Activated CD4-positive, alpha-beta memory T cell treated with anti-CD3 and anti-CD28 coated beads for 36 hours (primary cell): Measurements from ENCODE around the gene ZIC5. TPM values are rescaled to one million over a fixed set of nuclear protein-coding genes. Genes with fewer than 3 reads are reported as not detected.

ENCODE experiments used
- CTCF ChIA-PET: fragments of 350-600 bp; sonication (Branson Sonifier 250); formaldehyde crosslinking; loops from one replicate; lab custom pipeline; 2021; ENCODE audit warnings: antibody characterized with exemption, inconsistent platforms; lab: Charles Lee
- POLR2A ChIA-PET: fragments of 350-600 bp; sonication (Branson Sonifier 250); formaldehyde crosslinking; loops from one replicate; lab custom pipeline; 2021; ENCODE audit warnings: antibody characterized with exemption; lab: Charles Lee
- DNase-seq: peaks from one replicate; pipeline ENCODE4 v3.0.0-alpha.2; 2020
- H3K27ac Mint-ChIP-seq: one replicate; pipeline ENCODE4 v1.8.0; 2021; ENCODE audit warnings: mixed read lengths
- H3K27me3 Mint-ChIP-seq: one replicate; pipeline ENCODE4 v1.8.0; 2021; ENCODE audit warnings: mixed read lengths
- H3K36me3 Mint-ChIP-seq: one replicate; pipeline ENCODE4 v1.8.0; 2021; ENCODE audit warnings: mixed read lengths
- H3K4me1 Mint-ChIP-seq: one replicate; pipeline ENCODE4 v1.8.0; 2021; ENCODE audit warnings: low read depth, mixed read lengths
- H3K4me3 Mint-ChIP-seq: one replicate; pipeline ENCODE4 v1.8.0; 2021; ENCODE audit warnings: mild to moderate bottlenecking, mixed read lengths
- H3K9me3 Mint-ChIP-seq: one replicate; pipeline ENCODE4 v1.8.0; 2021; ENCODE audit warnings: mixed read lengths
- intact Hi-C: fragments of 100-400 bp; cut with micrococcal nuclease; formaldehyde crosslinking; loops from one replicate; pipeline ENCODE4 v1.15.1; 2023
- total RNA-seq, 2 experiments: library from RNA; stranded (reverse); gene quantifications; one replicate each; pipeline ENCODE4 v1.2.3, GENCODE V29; 2021

Gene ZIC5
- total RNA-seq, 2 experiments from 2014 or later = not detected

DNA sequence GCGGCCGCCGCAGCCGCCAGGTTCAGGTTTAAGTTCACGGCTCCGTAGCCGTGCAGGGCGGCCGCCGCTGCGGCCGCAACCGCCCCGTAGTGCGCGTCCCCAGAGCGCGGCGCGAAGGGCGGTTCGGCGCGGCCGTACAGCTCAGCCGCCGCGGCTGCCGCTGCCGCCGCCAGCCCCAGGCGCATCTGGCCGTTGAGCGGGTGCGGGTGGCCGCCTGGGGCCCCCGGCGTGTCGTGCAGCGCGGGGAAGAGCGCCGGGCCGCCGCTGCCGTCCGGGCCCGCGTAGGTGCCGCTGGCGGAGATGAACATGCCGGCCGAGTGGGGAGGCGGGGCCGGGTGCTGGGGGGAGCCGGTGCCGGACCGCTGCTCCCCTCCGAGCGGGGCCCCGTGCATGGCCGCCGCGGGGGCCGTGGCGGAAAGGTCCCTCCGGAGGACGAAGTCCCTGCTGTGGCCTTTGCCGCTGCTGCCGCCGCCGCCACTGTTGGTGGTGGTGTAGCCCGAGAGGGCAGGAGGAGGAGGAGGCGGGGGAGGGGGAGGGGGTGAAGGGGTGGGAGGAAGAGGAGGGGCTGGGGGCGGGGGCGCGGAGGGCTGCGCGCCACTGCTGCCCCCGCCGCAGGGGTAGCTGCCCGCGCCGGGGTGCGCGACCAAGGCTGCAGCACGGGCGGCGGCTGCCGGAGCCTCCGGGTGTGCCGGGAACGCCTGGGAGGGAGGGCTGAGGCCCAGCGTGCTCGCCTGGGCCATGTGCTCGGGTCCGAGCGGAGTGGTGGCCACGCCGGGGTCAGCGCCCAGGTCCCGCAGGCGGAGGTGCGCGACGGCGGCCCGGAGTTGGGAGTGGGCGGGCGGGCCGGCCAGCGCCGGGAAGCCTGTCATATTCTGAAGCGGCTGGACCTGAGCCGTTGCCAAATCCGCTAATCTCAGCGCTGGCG lies 654 bp downstream of the ZIC5 start:
- intact Hi-C loops = loop anchor here (1.0 kb wide), 2 partner anchors 11 to 13 kb away; no protein-coding TSS in a partner anchor
- Mint-ChIP-seq H3K4me3 (no peak overlapping the region), H3K27ac (no peak overlapping the region)

DNA sequence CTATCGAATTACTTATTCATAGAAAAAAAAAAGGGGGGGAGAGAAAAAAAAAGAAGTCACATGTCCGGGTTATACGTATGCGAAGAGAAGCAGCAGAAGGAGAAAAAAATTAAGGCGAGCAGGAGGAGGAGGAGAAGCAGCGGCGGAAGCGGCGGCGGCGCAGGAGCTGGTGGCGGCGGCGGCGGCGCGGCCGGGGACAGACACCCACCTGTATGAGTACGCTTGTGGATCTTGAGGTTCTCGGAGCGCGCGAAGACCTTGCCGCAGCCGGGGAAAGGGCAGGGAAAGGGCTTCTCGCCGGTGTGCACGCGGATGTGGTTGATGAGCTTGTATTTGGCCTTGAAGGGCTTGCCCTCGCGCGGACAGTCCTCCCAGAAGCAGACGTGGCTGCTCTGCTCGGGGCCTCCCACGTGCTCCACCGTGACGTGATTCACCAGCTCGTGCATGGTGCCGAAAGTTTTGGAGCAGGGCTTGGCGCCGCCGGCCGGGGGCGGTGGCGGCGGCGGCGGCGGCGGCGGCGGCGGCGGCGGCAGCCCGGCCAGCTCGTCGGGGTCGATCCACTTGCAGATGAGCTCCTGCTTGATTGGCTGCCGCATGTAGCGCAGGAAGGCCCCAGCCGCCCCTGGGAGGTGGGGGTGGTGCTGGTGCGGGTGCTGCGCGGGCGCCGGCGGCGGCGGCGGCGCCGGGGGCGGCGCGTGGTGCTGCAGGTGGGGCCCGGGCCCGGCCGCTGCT lies 1.5 kb downstream of the ZIC5 start:
- H3K4me3 Mint-ChIP-seq = peak overlapping the region; percentile 65
- peaks cover 17% of the 10 kb centered on the region for H3K4me1 Mint-ChIP-seq
- H3K9me3 Mint-ChIP-seq = peaks cover 10% of the 10 kb centered on the region
- CTCF ChIA-PET = interaction anchor here (0.9 to 1.2 kb wide), 4 partner anchors 14 to 545 kb away, joined by 3 to 4 read pairs (median 3); no protein-coding TSS in a partner anchor
- peaks cover 71% of the 10 kb centered on the region for H3K27me3 Mint-ChIP-seq
- H3K27ac Mint-ChIP-seq = peak overlapping the region; percentile 69
- intact Hi-C loops = loop anchor here (1.0 to 5.0 kb wide), 3 partner anchors 12 to 68 kb away; no protein-coding TSS in a partner anchor
- H3K36me3 Mint-ChIP-seq = peaks cover 10% of the 10 kb centered on the region
- DNase-seq = peak; percentile 56
- POLR2A ChIA-PET = interaction anchor here (0.7 kb wide), 1 partner anchor 10 kb away, joined by 4 read pairs; no protein-coding TSS in a partner anchor

More for the DNA sequence above, 654 bp downstream of the ZIC5 start:
- H3K36me3 Mint-ChIP-seq = peaks cover 10% of the 10 kb centered on the region
- H3K27me3 Mint-ChIP-seq = peaks cover 72% of the 10 kb centered on the region
- no peak for DNase-seq
- POLR2A ChIA-PET = no interaction called here
- CTCF ChIA-PET = interaction anchor here (0.9 to 1.2 kb wide), 4 partner anchors 13 to 544 kb away, joined by 3 to 4 read pairs (median 3); no protein-coding TSS in a partner anchor
- H3K4me1 Mint-ChIP-seq = peaks cover 17% of the 10 kb centered on the region
- H3K9me3 Mint-ChIP-seq = peaks cover 10% of the 10 kb centered on the region

DNA sequence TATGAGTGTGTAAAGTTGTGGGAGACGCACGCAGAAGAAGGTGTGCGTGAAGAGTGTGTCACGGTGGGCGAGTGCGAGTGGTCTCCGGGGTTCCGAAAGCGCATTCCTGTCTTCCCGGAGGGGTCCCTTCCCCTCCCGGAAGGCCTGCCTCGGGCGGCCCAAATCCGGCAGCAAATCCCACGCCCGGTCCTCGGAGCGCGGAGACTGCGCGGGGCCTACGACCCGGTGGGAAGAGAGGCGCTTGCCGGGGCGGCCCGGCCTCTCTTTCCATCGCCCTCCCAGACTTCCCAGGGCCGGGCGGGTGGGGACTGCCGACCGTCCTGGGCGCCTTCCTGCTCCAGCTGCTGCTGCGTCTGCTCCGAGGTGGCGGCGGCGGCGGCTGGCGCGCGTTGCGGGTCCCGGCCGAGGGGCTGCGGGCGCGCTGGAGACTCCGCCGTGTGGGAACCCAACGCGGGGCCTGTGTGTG lies 2.1 kb downstream of the ZIC5 start:
- intact Hi-C loops = loop anchor here (5.0 kb wide), 1 partner anchor 67 kb away; no protein-coding TSS in a partner anchor
- POLR2A ChIA-PET = interaction anchor here (0.7 kb wide), 1 partner anchor 9 kb away, joined by 4 read pairs; no protein-coding TSS in a partner anchor
- CTCF ChIA-PET = interaction anchor here (0.9 to 1.2 kb wide), 3 partner anchors 15 to 546 kb away, joined by 3 to 4 read pairs (median 3); no protein-coding TSS in a partner anchor
- Mint-ChIP-seq H3K9me3 (peaks cover 10% of the 10 kb centered on the region), H3K27me3 (peaks cover 66% of the 10 kb centered on the region), H3K36me3 (peaks cover 10% of the 10 kb centered on the region), H3K4me3 (peak overlapping the region; percentile 65), H3K27ac (peak overlapping the region; percentile 70), H3K4me1 (peaks cover 17% of the 10 kb centered on the region)
- DNase-seq = no peak

DNA sequence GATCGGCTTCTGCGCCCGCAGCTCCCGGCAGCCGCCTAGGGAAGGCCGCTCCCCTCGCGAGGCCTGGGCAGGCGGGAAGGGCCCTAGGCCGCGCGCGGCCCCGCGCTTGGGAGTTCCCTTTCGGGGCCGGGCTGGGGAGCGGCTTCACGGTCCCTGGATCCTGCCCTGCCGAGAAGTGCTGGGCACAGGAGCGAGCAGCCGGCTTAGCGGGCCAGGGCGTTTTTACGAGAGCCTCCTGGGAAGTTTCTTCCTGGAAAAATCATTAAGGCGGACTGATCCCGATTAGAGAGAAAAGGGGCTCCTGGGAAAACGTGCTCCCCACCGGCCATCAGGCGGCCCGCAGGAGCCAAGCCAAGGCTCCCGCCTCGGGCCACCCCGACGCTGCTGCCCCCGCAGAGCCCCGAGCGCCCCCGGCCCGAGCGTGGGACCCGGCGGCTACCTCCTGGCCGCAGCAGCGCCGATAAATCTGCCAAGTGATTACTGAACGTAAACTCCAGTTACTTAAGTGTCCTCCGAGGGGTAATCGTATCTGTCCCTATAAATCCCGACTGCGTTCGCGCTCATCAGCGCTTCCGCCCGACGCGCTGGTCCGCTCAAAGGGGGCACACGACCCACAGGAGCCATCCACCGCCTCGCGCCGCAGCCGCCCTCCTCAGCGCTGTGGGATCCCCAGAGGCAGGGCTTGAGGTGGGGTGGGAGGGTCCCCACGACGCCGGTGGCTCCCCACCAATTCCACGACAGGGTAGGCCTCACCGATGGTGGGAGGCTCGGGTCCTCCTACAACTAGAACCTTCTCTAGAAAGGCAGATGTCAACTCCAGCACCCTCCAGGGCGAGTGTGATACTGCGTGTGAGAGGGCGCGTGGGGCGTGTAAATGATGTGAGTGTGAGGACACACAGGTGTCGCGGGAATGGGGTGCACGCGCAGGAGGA lies 2.8 kb downstream of the ZIC5 start:
- Mint-ChIP-seq H3K9me3 (peaks cover 7% of the 10 kb centered on the region), H3K27me3 (peaks cover 63% of the 10 kb centered on the region), H3K4me3 (peak overlapping the region; percentile 65), H3K27ac (peak overlapping the region; percentile 70), H3K4me1 (peaks cover 17% of the 10 kb centered on the region), H3K36me3 (peaks cover 10% of the 10 kb centered on the region)
- ChIA-PET CTCF (no interaction called here), POLR2A (no interaction called here)
- no peak for DNase-seq
- intact Hi-C loops = loop anchor here (5.0 kb wide), 1 partner anchor 66 kb away; no protein-coding TSS in a partner anchor

DNA sequence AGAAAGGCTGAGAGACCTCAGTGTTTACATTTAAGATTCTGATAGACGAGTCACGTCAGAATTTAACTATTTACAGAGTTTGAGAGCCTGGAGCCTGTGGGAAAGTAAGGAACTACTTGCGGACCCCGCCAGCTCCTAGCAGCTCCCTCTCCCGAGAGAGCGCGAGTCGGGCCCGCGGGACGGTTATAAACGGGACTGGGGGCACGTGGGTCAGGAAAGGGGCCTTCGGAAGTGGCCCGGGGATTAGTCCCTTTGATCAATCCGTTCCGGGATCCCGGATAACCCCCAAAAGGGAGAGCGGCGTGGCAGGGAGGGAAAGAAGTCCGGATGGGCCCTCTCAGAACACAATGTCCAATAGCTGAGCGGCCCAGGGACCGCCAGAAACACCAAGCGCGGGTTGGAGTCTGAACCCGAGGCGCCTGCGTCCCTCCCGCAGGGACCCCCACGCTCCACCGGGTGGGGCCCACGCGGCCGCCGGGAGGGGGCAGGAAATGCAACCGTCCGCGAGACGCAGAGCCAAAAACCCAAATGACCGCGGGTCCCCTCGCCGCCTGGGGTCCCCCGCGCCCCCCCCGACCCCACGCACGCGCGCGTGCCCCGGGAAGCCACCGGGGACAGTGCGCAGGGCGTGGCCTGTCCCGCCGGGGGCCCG lies 3.6 kb downstream of the ZIC5 start:
- CTCF ChIA-PET = interaction anchor here (1.4 kb wide), 1 partner anchor 19 kb away, joined by 4 read pairs; no protein-coding TSS in a partner anchor
- H3K4me1 Mint-ChIP-seq = peaks cover 17% of the 10 kb centered on the region
- H3K9me3 Mint-ChIP-seq = peaks cover 4% of the 10 kb centered on the region
- POLR2A ChIA-PET = no interaction called here
- intact Hi-C loops = loop anchor here (5.0 kb wide), 1 partner anchor 66 kb away; no protein-coding TSS in a partner anchor
- H3K27me3 Mint-ChIP-seq = peaks cover 57% of the 10 kb centered on the region
- DNase-seq = no peak
- H3K27ac Mint-ChIP-seq = peak overlapping the region; percentile 6
- H3K36me3 Mint-ChIP-seq = peaks cover 10% of the 10 kb centered on the region
- no peak overlapping the region for H3K4me3 Mint-ChIP-seq

DNA sequence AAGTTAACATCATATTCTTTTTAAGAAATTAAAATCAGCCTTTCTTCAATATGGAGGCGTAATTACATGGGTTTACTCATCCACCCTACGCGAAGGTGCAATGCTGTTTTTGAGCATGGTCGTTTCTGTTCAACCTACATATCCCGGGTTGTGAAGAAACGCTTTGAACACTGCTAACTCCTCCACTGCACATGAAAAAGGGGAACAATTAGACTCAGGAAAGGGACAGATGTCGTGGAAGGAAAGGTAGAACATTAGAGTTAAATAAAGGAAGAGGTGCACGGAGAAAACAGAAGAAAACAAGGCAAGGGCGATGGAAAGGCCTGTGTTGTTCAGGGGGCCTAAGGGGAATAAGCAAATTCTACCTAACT lies 4.1 kb downstream of the ZIC5 start:
- H3K27ac Mint-ChIP-seq = no peak overlapping the region
- POLR2A ChIA-PET = no interaction called here
- H3K4me3 Mint-ChIP-seq = no peak overlapping the region
- peaks cover 10% of the 10 kb centered on the region for H3K36me3 Mint-ChIP-seq
- peaks cover 57% of the 10 kb centered on the region for H3K27me3 Mint-ChIP-seq
- CTCF ChIA-PET = interaction anchor here (1.4 kb wide), 1 partner anchor 19 kb away, joined by 4 read pairs; no protein-coding TSS in a partner anchor
- peaks cover 4% of the 10 kb centered on the region for H3K9me3 Mint-ChIP-seq
- DNase-seq = no peak
- H3K4me1 Mint-ChIP-seq = peaks cover 17% of the 10 kb centered on the region
- intact Hi-C loops = loop anchor here (5.0 kb wide), 1 partner anchor 65 kb away; no protein-coding TSS in a partner anchor

DNA sequence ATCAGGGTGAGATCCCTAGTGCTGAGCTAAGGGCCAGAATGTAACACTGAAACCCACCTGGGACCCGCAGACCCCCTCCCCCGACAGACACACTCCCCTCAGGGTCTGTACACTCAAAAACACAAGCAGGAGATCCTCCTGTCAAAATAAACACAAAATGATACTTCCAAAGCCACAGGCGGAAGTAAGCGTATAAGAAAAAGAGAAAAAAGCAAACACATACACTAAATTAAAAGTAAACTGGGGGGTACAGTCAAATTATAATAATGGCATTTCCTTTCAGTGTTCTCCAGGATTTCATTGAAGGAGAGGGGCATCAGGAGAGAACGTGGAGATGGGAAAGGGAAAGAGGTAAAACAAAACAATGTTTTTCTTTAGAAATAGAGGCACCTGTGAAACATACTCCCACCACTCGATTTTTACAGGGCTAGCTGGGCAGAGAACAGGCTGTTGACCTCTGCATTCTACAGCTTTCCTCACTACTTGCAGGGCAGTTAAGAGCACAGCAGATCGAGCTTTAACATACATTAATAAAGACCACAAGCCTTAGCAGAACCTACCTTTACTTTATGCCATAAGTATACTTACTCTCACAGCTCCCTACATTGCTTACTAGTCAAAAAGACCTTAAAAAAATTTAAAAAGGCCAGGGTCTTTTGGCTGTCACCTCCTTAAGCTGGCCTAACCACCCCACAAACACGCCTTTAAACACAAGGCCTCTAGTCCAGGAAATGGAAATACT lies 5.3 kb downstream of the ZIC5 start:
- CTCF ChIA-PET = interaction anchor here (1.4 kb wide), 1 partner anchor 21 kb away, joined by 4 read pairs; no protein-coding TSS in a partner anchor
- Mint-ChIP-seq H3K36me3 (peaks cover 10% of the 10 kb centered on the region), H3K27me3 (peaks cover 55% of the 10 kb centered on the region), H3K9me3 (no peaks in the 10 kb centered on the region), H3K4me1 (peaks cover 17% of the 10 kb centered on the region), H3K4me3 (no peak overlapping the region), H3K27ac (no peak overlapping the region)
- intact Hi-C loops = loop anchor here (5.0 kb wide), 1 partner anchor 64 kb away; no protein-coding TSS in a partner anchor
- no peak for DNase-seq
- POLR2A ChIA-PET = no interaction called here

DNA sequence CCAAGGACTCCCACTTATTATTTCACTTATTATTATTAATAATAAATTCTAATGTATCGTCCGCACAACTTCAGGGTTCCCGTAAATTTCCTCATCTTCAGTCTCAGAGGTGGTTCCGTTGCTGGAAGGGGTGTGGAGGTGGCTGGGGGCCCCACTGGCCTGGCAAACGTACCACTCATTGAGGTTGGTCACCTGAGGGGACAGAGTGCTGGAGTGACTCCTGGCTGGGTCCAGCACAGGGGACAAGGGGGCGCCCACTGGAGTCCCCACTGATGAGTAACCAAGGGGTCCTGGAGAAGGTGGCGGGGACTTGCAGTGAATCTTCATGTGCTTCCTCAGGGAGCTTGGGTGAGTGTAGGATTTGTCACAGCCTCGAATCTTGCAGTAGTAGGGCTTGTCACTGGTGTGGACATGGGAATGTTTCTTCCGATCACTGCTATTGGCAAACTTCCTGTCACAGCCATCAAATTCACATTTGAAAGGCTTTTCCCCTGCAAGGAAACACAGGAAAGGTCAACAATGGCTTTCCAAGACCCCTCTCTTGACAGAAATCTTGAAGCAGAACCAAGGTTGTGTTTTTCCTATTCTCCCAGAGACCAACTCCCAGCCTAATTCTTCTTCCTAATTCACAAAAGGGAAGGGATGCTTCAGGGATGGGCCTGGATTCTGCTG lies 6.1 kb downstream of the ZIC5 start:
- H3K9me3 Mint-ChIP-seq = no peaks in the 10 kb centered on the region
- intact Hi-C loops = loop anchor here (5.0 kb wide), 1 partner anchor 63 kb away; no protein-coding TSS in a partner anchor
- ChIA-PET CTCF (no interaction called here), POLR2A (no interaction called here)
- peaks cover 19% of the 10 kb centered on the region for H3K4me1 Mint-ChIP-seq
- H3K4me3 Mint-ChIP-seq = no peak overlapping the region
- H3K36me3 Mint-ChIP-seq = peaks cover 10% of the 10 kb centered on the region
- DNase-seq = no peak
- peaks cover 62% of the 10 kb centered on the region for H3K27me3 Mint-ChIP-seq
- H3K27ac Mint-ChIP-seq = no peak overlapping the region

DNA sequence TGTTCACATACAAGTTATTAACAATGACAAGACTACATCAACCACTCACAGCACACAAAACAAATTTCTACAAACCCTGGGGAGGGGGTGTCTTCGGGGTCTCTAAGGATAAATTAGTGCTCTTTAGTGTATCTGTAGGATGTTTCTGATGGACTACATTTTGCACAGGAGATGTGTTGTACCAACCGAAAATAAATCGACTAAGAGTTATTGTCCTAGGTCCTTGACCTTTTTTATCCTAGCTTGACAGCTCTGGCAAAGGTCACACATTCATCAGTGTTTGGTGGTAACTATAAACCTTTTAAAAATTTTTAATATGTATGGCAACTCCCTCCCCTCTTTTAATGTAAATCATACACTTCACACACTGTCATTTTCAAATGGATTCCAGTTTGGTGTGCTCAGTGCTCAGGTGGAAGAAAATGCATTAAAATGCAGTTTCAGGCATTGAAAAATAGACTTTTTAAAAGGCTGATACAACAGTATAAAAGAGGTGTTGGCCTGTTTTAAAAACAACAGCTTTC lies 7.7 kb downstream of the ZIC5 start:
- intact Hi-C loops = loop anchor here (5.0 kb wide), 1 partner anchor 307 kb away; no protein-coding TSS in a partner anchor
- Mint-ChIP-seq H3K27me3 (peaks cover 62% of the 10 kb centered on the region), H3K4me3 (no peak overlapping the region), H3K9me3 (no peaks in the 10 kb centered on the region), H3K4me1 (peaks cover 17% of the 10 kb centered on the region), H3K27ac (no peak overlapping the region), H3K36me3 (peaks cover 2% of the 10 kb centered on the region)
- POLR2A ChIA-PET = no interaction called here
- CTCF ChIA-PET = interaction anchor here (0.6 kb wide), 1 partner anchor 32 kb away, joined by 3 read pairs; no protein-coding TSS in a partner anchor
- DNase-seq = no peak
